Measurements from ENCODE around the gene KCNK1. TPM values are rescaled to one million over a fixed set of nuclear protein-coding genes. Genes with fewer than 3 reads are reported as not detected.

KCNK1 gene
- total RNA-seq, 1 donor from 2014 or later, result 0.37 TPM

- Mint-ChIP-seq H3K27ac (ENCODE audit: unreplicated experiment) (no peak overlapping the region), H3K27me3 (ENCODE audit: low read depth) (no peaks in the 10 kb centered on the region), H3K4me3 (ENCODE audit: unreplicated experiment) (no peak overlapping the region), H3K9me3 (ENCODE audit: low read depth) (no peaks in the 10 kb centered on the region), H3K4me1 (ENCODE audit: low read depth) (no peaks in the 10 kb centered on the region), H3K36me3 (ENCODE audit: low read depth) (no peaks in the 10 kb centered on the region)
- DNase-seq (ENCODE audit: low spot score), result no peak
- no peak for TF ChIP-seq CTCF (IDR thresholded peaks at IDR 0.05)
Observed at GRCh38 chr1:233657466-233657865, 43.6 kb downstream of the KCNK1 start.

- Mint-ChIP-seq H3K9me3 (ENCODE audit: low read depth) (peaks cover 5% of the 10 kb centered on the region), H3K4me1 (ENCODE audit: low read depth) (no peaks in the 10 kb centered on the region), H3K36me3 (ENCODE audit: low read depth) (no peaks in the 10 kb centered on the region), H3K27me3 (ENCODE audit: low read depth) (no peaks in the 10 kb centered on the region), H3K27ac (ENCODE audit: unreplicated experiment) (no peak overlapping the region), H3K4me3 (ENCODE audit: unreplicated experiment) (no peak overlapping the region)
- TF ChIP-seq CTCF (IDR thresholded peaks at IDR 0.05), result no peak
- no peak for DNase-seq (ENCODE audit: low spot score)
Observed at GRCh38 chr1:233659495-233659894, 45.6 kb downstream of the KCNK1 start.

GRCh38 chr1:233661376-233662159 lies 47.7 kb downstream of the KCNK1 start:
- no peaks in the 10 kb centered on the region for H3K4me1 Mint-ChIP-seq (ENCODE audit: low read depth)
- TF ChIP-seq CTCF (IDR thresholded peaks at IDR 0.05), result no peak
- DNase-seq (ENCODE audit: low spot score), result no peak
- no peaks in the 10 kb centered on the region for H3K27me3 Mint-ChIP-seq (ENCODE audit: low read depth)
- H3K27ac Mint-ChIP-seq (ENCODE audit: unreplicated experiment), result no peak overlapping the region
- H3K4me3 Mint-ChIP-seq (ENCODE audit: unreplicated experiment), result no peak overlapping the region
- peaks cover 10% of the 10 kb centered on the region for H3K9me3 Mint-ChIP-seq (ENCODE audit: low read depth)
- H3K36me3 Mint-ChIP-seq (ENCODE audit: low read depth), result no peaks in the 10 kb centered on the region

- H3K9me3 Mint-ChIP-seq (ENCODE audit: low read depth), result peaks cover 10% of the 10 kb centered on the region
- no peak for DNase-seq (ENCODE audit: low spot score)
- H3K4me3 Mint-ChIP-seq (ENCODE audit: unreplicated experiment), result no peak overlapping the region
- H3K4me1 Mint-ChIP-seq (ENCODE audit: low read depth), result no peaks in the 10 kb centered on the region
- no peak for TF ChIP-seq CTCF (IDR thresholded peaks at IDR 0.05)
- no peaks in the 10 kb centered on the region for H3K27me3 Mint-ChIP-seq (ENCODE audit: low read depth)
- no peaks in the 10 kb centered on the region for H3K36me3 Mint-ChIP-seq (ENCODE audit: low read depth)
- no peak overlapping the region for H3K27ac Mint-ChIP-seq (ENCODE audit: unreplicated experiment)
Observed at GRCh38 chr1:233662575-233663304, 48.8 kb downstream of the KCNK1 start.

- Mint-ChIP-seq H3K4me1 (ENCODE audit: low read depth) (no peaks in the 10 kb centered on the region), H3K27me3 (ENCODE audit: low read depth) (no peaks in the 10 kb centered on the region), H3K9me3 (ENCODE audit: low read depth) (peaks cover 12% of the 10 kb centered on the region), H3K4me3 (ENCODE audit: unreplicated experiment) (no peak overlapping the region), H3K27ac (ENCODE audit: unreplicated experiment) (no peak overlapping the region), H3K36me3 (ENCODE audit: low read depth) (no peaks in the 10 kb centered on the region)
- no peak for DNase-seq (ENCODE audit: low spot score)
- TF ChIP-seq CTCF (IDR thresholded peaks at IDR 0.05), result no peak
Observed at GRCh38 chr1:233664253-233664652, 50.3 kb downstream of the KCNK1 start.
